ENCODE data around the gene NUP58.

DNA sequence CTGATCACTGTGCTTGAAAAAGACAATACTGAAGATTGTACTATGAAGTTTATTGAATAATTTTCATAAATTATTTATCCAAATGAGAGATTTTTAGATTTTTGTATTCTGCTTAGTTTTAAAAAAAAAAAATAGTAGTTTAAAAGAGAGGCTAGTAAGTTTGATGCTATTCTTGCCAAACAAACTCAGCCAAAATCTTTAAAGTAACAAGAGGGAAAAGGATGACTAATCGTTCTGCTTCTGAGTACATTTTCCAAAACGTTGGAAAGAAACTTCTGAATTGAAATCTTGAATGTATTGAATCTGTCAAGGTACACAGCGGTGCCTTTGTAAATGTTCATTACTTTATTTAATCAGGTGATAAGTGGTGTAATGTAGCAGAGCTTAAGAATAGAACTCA, 34.4 kb downstream of the NUP58 start:
- TF ChIP-seq CTCF (IDR thresholded peaks at IDR 0.05) (no peak), POLR2A (IDR thresholded peaks at IDR 0.05) (no peak), POLR2AphosphoS5 (IDR thresholded peaks at IDR 0.05) (no peak), EP300 (IDR thresholded peaks at IDR 0.05) (no peak)

All from gastroesophageal sphincter (tissue), 3 donors.